GM21381 (cell line): ENCODE measurements around the gene ZNF304.
"Not testable (repeated sequence)": the region's sequence is repeated elsewhere in the genome, so short reads cannot be mapped to it uniquely, and the experiment has no call there.

ENCODE experiments used
- ATAC-seq: cut with Tn5 transposase; IDR thresholded peaks from one replicate; pipeline ENCODE4 v1.9.1; 2021; ENCODE audit warnings: mild to moderate bottlenecking, moderate library complexity; ENCODE audit not compliant: unreplicated experiment

The ZNF304 gene

DNA sequence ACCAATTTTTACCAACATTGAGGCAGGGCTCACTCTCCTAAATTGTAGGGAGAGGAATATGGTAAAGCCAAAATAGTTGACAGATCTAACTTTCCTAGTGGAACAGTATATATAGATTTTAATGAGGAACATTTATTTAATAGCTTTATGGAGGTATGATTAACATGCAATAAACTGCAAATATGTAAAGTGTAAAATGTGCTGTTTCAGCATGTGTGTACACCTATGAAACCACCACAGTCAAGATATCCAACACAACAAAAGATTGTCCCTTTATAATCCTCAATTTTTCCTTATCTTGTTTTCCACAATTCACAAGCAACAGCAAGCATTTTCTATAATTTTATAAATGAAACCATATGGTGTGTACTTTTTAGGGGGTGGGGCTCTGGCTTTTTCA is 8.2 kb downstream of the ZNF304 start:
- ATAC-seq = no peak

DNA sequence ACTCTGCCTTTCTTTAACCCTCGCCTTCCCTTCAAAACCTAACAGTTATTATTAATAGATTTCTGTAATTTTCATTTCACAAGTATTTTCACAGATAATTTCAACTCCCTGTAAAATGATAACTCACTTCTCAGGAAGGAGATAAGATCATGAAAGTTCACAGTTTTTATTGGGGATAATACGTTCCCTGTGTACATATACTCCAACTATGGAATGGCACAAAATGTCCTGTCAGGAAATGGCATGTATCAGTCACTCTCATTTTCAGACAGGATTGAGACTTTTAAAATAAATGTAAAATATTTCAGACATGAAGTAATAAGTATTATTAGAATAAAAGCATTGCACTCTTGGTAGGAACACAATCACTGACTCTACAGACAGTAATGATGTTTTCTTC is 11.3 kb downstream of the ZNF304 start:
- ATAC-seq = no peak

DNA sequence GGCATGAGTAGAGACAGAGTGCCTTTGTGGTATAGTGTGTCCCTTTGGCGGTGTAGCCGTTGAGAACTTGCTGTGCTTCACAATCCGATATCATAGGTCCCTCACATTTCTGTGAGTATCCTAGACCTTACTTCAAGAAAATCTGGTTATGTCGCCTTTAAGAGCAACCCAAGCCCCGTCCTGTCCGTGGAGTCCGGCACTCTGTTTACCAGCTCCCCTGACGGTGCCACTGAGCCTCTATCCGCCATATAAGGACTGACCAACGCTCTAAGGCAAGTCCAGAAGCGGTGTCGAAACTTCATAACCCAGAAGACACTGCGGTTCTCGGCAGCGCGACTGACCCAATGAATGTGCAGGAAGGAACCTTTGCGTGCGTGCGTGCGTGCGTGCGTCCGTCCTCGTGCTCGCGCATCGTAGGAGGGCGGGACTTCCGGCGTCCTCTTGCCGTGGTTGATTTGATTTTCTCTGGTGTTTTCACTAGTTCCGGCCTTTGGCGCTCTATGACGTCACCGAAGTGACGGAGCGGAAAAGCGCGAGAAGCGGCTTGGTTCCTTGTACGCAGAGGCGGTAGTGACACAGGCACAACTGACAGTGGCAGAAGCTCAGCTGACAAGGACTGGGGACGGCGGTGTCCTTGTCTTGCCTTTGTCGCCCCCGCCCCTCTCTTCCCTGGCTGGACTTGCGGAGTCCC is 12.1 kb downstream of the ZNF304 start, which contains the start of the genes TRAPPC2B and ZNF547:
TRAPPC2B (plus strand) TSS at position 555 of the 691 bp plus-strand sequence. CDS start 1,283 bp downstream, outside the sequence.
ZNF547 (plus strand) TSS at position 555 of the 691 bp plus-strand sequence. CDS start 5,005 bp downstream, outside the sequence.
- ATAC-seq = peak; percentile 97

DNA sequence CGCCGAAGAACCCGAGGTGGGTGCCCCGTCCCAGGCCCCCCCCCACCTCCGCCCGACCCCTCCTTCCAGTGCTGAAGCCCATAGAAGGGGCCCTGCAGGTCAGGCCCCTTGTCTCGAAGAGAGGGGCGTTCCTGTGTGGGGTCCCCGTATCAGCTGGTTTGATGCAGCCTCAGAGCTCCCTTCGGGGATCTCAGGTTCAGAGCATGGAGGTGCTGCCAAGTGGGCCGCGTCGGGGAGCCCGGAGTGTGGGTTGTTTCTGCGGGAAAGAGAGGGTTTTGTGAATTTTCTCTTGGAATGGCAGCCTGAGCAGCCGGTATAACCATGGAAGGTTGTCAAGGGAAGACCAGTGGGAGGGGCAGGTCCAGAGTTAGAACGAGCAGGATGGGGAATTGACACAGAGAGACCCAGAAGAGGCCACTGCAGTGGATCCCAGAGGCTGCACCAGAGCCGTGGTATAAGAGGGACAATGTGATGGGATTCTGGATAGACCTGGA is 12.7 kb downstream of the ZNF304 start:
- ATAC-seq = no peak

DNA sequence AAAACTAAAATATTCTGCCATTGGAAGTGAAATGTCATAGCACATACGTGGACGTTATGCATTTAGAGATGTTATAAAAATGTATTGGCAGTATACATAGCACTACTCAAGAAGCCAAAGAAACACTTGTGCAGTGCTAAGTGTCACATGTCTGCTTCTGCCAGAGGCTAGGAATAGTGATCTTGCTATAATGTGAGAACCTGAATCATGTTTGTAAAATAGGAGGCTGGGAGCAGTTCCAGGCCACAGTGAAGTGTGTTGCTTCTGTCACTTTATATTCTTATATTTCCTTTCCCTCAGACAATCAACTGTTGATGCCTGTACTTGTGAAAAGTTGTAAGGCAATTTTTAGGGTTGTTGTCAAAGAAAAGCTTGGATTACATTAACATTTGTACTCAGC is 15.7 kb downstream of the ZNF304 start:
- ATAC-seq = no peak

DNA sequence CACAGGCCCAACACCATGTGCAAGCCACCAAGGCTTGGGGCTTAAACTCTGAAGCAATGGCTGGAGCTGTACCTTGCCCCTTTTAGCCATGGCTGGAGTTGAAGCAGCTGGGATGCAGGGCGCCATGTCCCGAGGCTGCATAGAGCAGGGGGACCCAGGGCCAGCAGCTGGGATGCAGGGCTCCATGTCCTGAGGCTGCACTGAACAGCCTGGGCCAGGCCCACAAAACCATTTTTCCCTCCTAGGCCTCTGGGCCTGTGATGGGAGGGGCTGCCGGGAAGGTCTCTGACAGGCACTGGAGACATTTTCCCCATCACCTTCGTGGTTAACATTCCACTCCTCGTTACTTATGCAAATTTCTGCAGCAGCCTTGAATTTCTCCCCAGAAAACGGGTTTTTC is 23.1 kb downstream of the ZNF304 start:
- no peak for ATAC-seq

DNA sequence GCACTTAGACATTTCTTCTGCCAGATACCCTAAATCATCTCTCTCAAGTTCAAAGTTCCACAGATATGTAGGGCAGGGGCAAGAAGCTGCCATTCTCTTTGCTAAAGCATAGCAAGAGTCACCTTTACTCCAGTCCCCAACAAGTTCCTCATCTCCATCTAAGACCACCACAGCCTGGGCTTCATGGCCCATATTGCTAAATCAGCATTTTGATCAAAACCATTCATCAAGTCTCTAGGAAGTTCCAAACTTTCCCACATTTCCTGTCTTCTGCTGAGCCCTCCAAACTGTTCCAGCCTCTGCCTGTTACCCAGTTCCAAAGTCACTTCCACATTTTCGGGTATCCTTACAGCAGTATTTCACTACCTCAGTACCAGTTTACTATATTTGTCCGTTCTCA is 23.6 kb downstream of the ZNF304 start:
- ATAC-seq = not testable (repeated sequence)

DNA sequence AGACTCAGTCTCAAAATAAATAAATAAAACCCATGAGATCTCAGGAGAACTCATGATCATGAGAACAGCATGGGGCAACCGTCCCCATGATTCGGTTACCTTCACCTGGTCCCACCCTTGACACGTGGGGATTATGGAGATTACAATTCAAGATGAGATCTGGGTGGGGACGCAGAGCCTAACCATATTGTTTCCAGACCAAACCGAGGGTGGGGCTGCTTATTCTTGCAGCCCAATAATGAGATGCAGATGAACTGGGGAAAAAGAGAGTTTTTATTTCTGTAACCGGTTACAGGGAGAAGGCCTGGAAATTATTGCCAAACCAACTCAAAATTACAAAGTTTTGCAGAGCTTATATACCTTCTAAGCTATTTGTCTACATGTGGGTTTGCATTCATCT is 25.1 kb downstream of the ZNF304 start:
- no peak for ATAC-seq

DNA sequence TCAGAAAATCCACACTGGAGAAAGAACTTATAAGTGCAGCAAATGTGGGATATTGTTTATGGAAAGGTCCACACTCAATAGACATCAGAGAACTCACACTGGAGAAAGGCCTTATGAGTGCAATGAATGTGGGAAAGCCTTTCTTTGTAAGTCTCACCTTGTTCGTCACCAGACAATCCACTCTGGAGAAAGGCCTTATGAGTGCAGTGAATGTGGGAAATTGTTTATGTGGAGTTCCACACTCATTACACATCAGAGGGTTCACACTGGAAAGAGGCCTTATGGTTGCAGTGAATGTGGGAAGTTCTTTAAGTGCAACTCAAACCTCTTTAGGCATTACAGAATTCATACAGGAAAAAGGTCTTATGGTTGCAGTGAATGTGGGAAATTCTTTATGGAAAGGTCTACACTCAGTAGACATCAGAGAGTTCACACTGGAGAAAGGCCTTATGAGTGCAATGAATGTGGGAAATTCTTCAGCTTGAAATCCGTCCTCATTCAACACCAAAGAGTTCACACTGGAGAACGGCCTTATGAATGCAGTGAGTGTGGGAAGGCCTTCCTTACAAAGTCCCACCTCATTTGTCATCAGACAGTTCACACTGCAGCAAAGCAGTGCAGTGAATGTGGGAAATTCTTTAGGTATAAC is 26.6 kb downstream of the ZNF304 start:
- no peak for ATAC-seq

DNA sequence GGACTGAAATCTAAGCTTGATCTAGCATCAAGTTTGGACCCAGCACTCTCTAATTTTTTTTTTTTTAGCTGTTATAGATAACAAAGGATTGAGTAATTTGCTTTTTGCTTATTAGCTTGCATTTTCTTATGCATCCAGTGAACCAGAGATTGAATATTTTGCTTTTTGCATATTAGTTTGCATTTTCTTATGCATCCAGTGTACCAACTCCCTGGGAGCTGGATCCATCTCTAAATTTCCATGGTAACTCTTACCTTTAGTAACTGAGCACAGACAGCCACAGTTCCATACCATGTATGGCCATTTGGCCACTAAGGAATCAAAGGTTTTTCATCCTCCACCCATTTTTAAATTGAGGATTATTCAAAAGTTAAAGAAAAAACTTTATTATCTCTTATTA is 29.9 kb downstream of the ZNF304 start:
- no peak for ATAC-seq

DNA sequence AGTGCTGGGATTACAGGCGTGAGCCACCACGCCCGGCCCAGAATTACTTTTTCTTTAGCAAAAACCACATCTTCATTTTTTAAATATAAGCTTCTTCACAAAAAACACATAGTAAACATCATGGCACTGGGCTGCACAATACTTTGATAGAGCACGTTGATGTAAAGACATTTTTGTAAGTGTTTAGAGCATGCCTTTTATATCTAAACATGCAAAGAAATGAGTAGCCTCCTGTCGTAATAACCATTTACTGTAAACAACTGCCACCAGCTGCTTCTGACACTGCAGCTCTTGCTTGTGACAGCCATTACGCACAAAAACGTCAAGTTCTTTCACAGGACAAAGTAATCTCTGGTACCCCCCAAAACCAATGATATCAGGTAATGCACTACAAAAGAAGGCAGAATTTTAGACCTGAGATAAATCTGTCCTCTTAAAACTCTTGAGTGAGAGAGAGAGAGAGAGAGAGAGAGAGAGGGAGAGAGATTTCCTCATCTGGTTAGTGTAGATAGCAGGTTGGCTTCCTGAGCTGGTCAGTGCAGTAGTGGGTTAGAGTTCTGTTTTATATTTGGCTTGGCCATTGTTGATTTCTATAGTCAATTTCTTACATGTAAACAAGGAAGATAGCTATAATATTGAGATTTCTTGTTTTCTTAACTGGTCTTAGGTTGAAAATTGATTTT is 31.9 kb downstream of the ZNF304 start:
- ATAC-seq = no peak

DNA sequence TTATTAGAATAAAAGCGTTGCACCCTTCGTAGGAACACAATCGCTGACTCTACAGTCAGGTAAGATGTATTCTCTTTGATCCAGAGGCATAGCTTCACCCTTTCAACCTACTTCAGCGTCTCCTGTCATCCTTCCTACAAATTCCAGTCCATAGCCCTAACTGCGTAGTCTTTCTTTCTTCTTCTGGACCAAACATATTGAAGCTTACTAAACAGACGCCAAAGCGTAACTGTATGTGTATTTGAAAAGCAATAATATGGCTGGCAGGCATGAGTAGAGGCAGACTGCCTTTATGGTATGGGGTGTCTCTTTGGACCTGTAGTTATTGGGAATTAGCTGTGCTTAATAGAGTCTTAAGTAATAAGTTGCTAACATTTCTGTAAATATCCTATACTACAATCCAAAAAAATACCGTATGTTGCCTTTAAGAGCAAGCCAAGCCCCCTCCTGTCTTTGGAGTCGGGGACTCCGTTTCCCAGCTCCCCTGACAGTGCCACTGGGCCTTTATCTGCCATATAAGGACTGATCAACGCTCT is 38.2 kb downstream of the ZNF304 start:
- no peak for ATAC-seq

DNA sequence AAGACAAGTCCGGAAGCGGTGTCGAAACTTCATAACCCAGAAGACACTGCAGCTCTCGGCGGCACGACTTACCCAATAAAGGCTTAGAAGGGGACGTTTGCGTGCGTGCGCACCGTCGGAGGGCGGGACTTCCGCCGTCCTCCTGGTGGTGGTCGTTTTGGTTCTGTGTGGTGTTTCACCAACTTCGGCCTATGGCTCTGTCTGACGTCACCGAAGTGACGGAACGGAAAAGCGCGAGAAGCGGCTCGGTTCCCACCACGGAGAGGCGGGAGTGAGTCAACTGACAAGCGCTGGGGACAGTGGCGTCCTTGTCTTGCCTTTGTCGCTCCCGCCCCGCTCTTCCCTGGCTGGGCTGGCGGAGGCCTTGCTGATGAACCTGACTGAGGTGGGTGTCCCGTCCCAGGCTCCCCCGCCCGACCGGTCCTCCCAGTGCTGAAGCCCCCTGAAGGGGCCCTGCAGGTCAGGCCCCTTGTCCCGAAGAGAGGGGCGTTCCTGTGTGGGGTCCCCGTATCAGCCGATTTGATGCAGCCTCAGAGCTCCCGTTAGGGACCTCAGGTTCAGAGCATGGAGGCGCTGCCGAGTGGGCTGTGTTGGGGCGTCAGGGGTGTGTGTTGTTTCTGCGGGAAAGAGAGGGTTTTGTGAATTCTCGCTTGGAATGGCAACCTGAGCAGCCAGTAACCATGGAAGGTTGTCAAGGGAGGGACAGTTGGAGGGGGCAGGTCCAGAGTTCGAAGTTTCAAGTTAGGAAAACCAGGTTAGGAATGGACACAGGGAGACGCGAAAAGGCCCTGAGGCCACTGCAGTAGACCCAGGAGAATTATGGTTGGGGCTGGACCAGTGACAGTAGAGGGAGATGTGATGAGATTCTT is 38.9 kb downstream of the ZNF304 start, which contains the start of gene ZNF548:
ZNF548 (plus strand) TSS at position 125 of the 869 bp plus-strand sequence; CDS start at position 371, 246 bp downstream.
- ATAC-seq = peak; percentile 98

DNA sequence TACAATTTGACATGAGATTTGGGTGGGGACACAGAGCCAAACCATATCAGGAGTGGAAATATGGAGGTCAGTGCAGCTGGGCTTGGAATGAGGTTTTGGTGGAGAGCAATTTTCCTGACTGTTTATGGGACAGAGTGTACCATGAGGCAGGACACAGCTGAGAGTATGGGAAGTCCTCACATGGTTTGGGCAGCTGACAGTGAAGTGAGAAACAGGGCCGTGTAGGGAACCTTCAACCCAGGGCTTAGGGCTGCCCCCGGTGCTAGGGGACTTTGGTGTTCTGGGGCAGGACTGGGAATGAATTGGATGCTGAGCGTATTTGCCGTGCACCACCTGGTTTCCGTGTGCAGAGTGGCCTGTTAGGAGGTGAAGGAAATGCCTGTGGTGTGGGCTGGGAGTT is 44.6 kb downstream of the ZNF304 start:
- no peak for ATAC-seq

DNA sequence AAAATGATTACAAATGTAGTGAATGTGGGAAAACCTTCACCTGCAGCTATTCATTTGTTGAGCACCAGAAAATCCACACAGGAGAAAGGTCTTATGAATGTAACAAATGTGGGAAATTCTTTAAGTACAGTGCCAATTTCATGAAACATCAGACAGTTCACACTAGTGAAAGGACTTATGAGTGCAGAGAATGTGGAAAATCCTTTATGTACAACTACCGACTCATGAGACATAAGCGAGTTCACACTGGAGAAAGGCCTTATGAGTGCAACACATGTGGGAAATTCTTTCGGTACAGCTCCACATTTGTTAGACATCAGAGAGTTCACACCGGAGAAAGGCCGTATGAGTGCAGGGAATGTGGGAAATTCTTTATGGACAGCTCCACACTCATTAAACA is 47.8 kb downstream of the ZNF304 start:
- no peak for ATAC-seq

DNA sequence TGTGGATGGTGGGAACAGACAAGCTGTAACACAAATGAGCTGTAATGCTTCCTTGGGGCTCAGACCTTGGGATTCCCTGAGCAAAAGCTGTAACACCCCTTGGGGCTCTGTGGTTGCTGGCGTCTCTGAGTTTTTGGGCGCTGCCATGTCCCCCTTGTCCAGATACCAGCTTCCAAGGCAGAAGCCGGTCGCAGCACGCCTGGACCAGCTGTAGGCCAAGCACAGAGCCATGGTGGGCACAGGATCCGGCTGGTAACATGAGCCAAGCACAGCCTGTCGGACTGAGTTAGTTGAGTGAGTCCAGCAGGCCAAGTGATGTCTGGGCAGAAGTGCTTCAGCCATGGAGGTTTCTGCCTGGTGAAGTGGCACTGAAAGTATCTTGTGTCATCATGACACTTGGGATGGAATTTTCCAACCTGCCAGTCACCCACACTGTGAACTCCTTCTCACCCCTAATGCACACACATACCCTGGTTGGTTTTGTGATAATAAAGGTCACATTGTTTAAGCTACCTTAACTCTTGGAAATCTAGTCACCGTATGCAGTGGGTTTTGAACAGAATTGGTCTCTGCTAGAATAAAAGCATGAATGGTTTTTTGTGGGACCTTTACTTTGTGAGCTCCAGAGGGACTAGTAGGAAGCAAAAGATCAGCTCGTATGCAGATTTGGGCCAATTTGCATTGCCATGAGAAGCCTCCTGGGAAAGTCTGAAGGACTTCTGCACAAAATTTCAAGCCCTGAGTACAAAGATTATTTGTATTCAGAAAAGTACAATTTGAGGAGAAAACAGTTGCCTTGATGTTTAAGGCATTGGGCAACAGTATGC is 52.9 kb downstream of the ZNF304 start:
- no peak for ATAC-seq

DNA sequence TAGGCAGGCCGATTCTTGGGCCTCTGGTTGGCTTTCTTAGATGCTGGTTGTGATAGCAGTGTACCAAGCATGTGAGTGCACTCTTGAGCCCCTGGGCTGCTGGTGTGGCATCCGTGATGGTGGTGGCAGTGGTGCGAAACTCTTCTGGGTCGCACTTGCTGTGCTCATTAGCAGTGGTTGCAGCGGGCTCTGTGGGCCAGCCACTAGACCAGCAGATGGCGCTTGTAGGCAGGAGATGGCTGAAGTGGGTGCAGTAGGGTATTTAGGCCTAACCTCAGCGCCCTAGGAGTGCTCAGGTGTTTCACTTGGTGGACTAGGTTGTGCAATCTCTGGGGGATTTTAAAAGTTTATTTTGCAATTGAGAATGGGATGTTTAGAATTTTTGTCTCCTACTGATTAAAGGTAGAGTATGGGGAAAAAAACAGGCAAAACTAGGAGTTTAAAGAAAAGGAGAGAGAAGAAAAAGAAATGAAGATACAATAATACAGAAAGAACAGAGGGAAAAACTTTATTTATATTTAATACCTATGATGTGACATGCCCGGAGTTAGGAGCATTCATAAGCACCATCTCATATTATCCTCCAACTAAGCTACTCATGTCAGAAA is 55.5 kb downstream of the ZNF304 start:
- ATAC-seq = no peak
